ENCODE data around the gene ADAMTSL1. TPM values are rescaled to one million over a fixed set of nuclear protein-coding genes. Genes with fewer than 3 reads are reported as not detected.

The ADAMTSL1 gene
- polyA plus RNA-seq, 1 donor from 2014 or later: 1.1 TPM

DNA sequence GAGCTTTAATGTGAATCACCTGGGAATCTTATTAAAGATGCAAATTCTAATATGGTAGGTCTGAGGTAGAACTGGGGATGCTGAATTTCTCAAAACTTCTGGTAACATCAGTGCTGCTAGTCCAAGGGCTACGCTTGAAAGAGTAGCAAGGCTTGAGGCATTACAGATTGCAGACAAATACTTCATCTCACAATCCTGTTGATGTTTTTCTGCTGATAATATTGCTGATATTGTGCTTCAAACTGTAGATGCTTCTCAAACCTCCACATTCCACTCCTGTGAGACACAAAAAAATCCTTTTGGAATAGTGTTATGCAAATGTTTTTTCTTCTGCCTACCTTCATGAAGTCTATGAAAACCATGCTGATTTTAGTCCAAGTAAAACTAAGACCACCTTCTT is 419.5 kb downstream of the ADAMTSL1 start:
- H3F3A ChIP-seq (ENCODE audit: insufficient read depth, low read length, poor library complexity, severe bottlenecking): no peaks in the 10 kb centered on the region
- no peak overlapping the region for H2AFZ ChIP-seq (ENCODE audit: low read depth, low read length)
- H3K27me3 ChIP-seq (ENCODE audit: insufficient read depth, low read depth, low read length): no peaks in the 10 kb centered on the region
- H3K4me2 ChIP-seq (ENCODE audit: low read length): no peak overlapping the region
- no peaks in the 10 kb centered on the region for H4K20me1 ChIP-seq (ENCODE audit: insufficient read depth)
- no peak overlapping the region for H3K9ac ChIP-seq (ENCODE audit: low read length)
- H3K27ac ChIP-seq (ENCODE audit: low read length): no peak overlapping the region
- no peaks in the 10 kb centered on the region for H3K36me3 ChIP-seq (ENCODE audit: insufficient read depth, low read length)
- no peak overlapping the region for H3K4me3 ChIP-seq (ENCODE audit: low read length)
- H3K9me2 ChIP-seq (ENCODE audit: insufficient read depth, low read length): no peaks in the 10 kb centered on the region
- peaks cover 4% of the 10 kb centered on the region for H3K9me3 ChIP-seq (ENCODE audit: low read length)
- no peak for TF ChIP-seq TAF1 (IDR thresholded peaks at IDR 0.05; ENCODE audit: low read depth)
- no peak for TF ChIP-seq EZH2 (IDR thresholded peaks at IDR 0.05; ENCODE audit: borderline replicate concordance, insufficient read depth, low read length, poor library complexity, severe bottlenecking)
- TF ChIP-seq, protein P1, sequence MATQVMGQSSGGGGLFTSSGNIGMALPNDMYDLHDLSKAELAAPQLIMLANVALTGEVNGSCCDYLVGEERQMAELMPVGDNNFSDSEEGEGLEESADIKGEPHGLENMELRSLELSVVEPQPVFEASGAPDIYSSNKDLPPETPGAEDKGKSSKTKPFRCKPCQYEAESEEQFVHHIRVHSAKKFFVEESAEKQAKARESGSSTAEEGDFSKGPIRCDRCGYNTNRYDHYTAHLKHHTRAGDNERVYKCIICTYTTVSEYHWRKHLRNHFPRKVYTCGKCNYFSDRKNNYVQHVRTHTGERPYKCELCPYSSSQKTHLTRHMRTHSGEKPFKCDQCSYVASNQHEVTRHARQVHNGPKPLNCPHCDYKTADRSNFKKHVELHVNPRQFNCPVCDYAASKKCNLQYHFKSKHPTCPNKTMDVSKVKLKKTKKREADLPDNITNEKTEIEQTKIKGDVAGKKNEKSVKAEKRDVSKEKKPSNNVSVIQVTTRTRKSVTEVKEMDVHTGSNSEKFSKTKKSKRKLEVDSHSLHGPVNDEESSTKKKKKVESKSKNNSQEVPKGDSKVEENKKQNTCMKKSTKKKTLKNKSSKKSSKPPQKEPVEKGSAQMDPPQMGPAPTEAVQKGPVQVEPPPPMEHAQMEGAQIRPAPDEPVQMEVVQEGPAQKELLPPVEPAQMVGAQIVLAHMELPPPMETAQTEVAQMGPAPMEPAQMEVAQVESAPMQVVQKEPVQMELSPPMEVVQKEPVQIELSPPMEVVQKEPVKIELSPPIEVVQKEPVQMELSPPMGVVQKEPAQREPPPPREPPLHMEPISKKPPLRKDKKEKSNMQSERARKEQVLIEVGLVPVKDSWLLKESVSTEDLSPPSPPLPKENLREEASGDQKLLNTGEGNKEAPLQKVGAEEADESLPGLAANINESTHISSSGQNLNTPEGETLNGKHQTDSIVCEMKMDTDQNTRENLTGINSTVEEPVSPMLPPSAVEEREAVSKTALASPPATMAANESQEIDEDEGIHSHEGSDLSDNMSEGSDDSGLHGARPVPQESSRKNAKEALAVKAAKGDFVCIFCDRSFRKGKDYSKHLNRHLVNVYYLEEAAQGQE (IDR thresholded peaks at IDR 0.05; ENCODE audit: borderline replicate concordance): no peak
- TF ChIP-seq MXI1 (conservative IDR thresholded peaks at IDR 0.05; ENCODE audit: poor library complexity, severe bottlenecking): no peak
- H3K79me2 ChIP-seq (replicated peaks; ENCODE audit: insufficient read depth, low read length): no peaks in the 10 kb centered on the region

DNA sequence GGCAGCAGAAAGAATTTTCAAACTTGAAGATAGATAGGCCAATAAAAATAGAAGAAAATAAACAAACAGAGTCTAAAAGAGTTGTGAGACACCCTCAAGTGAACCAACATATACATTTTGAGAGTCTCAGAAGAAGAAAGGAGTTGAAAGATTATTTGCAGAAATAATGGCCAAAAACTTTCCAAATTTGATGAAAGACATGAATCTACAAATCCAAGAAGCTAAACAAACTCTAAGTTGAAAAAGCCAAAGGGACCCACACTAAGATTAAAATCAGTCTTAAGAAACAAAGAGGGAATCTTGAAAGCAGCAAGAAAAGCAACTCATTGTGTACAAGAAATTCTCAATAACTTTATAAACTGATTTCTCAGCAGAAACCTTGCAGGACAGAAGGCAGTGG is 422.1 kb downstream of the ADAMTSL1 start:
- no peak overlapping the region for H3K27ac ChIP-seq (ENCODE audit: low read length)
- H4K20me1 ChIP-seq (ENCODE audit: insufficient read depth): no peaks in the 10 kb centered on the region
- no peaks in the 10 kb centered on the region for H3K9me2 ChIP-seq (ENCODE audit: insufficient read depth, low read length)
- no peaks in the 10 kb centered on the region for H3K79me2 ChIP-seq (replicated peaks; ENCODE audit: insufficient read depth, low read length)
- H3K9me3 ChIP-seq (ENCODE audit: low read length): peaks cover 4% of the 10 kb centered on the region
- H2AFZ ChIP-seq (ENCODE audit: low read depth, low read length): no peak overlapping the region
- H3K4me3 ChIP-seq (ENCODE audit: low read length): no peak overlapping the region
- TF ChIP-seq EZH2 (IDR thresholded peaks at IDR 0.05; ENCODE audit: borderline replicate concordance, insufficient read depth, low read length, poor library complexity, severe bottlenecking): no peak
- TF ChIP-seq MXI1 (conservative IDR thresholded peaks at IDR 0.05; ENCODE audit: poor library complexity, severe bottlenecking): no peak
- TF ChIP-seq, protein P1 (IDR thresholded peaks at IDR 0.05; ENCODE audit: borderline replicate concordance): no peak
- no peak for TF ChIP-seq TAF1 (IDR thresholded peaks at IDR 0.05; ENCODE audit: low read depth)
- TF ChIP-seq POLR2AphosphoS5 (IDR thresholded peaks at IDR 0.05): no peak
- TF ChIP-seq EP300 (conservative IDR thresholded peaks at IDR 0.05; ENCODE audit: poor library complexity, severe bottlenecking): no peak
- TF ChIP-seq RAD21 (conservative IDR thresholded peaks at IDR 0.05): no peak
- no peak for TF ChIP-seq SMC3 (conservative IDR thresholded peaks at IDR 0.05; ENCODE audit: poor library complexity)
- no peak for TF ChIP-seq CTCF (IDR thresholded peaks at IDR 0.05; ENCODE audit: poor library complexity, severe bottlenecking)
- H3K4me2 ChIP-seq (ENCODE audit: low read length): no peak overlapping the region
- no peaks in the 10 kb centered on the region for H3K36me3 ChIP-seq (ENCODE audit: insufficient read depth, low read length)
- H3K27me3 ChIP-seq (ENCODE audit: insufficient read depth, low read depth, low read length): no peaks in the 10 kb centered on the region
- no peaks in the 10 kb centered on the region for H3F3A ChIP-seq (ENCODE audit: insufficient read depth, low read length, poor library complexity, severe bottlenecking)
- H3K9ac ChIP-seq (ENCODE audit: low read length): no peak overlapping the region

Data from neural cell (in vitro differentiated cells).